HL-60 (cell line): ENCODE data around the gene PRTN3.

Experiments used
- DNase-seq, 2 experiments: peaks; one replicate each; pipeline ENCODE4 v3.0.0-alpha.2; 2010 to 2020; ENCODE audit warnings: low read depth in 1 of 2, low spot score in 1 of 2
- H3K27ac ChIP-seq: fragments of 250-450 bp; sonication (Bioruptor Pico); replicated peaks from 2 replicates; pipeline ENCODE4 v1.5.1; 2020; ENCODE audit warnings: mild to moderate bottlenecking, moderate library complexity
- H3K27me3 ChIP-seq: fragments of 250-450 bp; sonication (Bioruptor Pico); 2 replicates; pipeline ENCODE4 v1.5.1; 2021; ENCODE audit warnings: mild to moderate bottlenecking, moderate library complexity; ENCODE audit not compliant: insufficient read depth, poor library complexity, severe bottlenecking
- H3K4me3 ChIP-seq: replicated peaks from 2 replicates; pipeline ENCODE4 v1.5.1; 2011; ENCODE audit warnings: mild to moderate bottlenecking, control low read depth, low read length; ENCODE audit not compliant: insufficient read depth
- GABPA ChIP-seq: IDR thresholded peaks from 2 replicates; pipeline ENCODE4 v1.6.1; 2012; ENCODE audit warnings: low read depth
- POLR2AphosphoS5 ChIP-seq: IDR thresholded peaks from 2 replicates; pipeline ENCODE4 v1.6.1; 2012; ENCODE audit warnings: low read depth
- SPI1 ChIP-seq: IDR thresholded peaks from 2 replicates; pipeline ENCODE4 v1.6.1; 2012; ENCODE audit warnings: low read depth, mild to moderate bottlenecking, borderline replicate concordance
- TF ChIP-seq, protein P1 (sequence below): IDR thresholded peaks from one replicate; pipeline ENCODE4 v1.5.1; 2011; ENCODE audit warnings: low read length, control low read depth, inconsistent platforms; ENCODE audit not compliant: insufficient read depth
- TF ChIP-seq, protein P2 (sequence below): IDR thresholded peaks from 2 replicates; pipeline ENCODE4 v1.6.1; 2012; ENCODE audit warnings: low read depth; ENCODE audit not compliant: insufficient replicate concordance

PRTN3 gene

DNA sequence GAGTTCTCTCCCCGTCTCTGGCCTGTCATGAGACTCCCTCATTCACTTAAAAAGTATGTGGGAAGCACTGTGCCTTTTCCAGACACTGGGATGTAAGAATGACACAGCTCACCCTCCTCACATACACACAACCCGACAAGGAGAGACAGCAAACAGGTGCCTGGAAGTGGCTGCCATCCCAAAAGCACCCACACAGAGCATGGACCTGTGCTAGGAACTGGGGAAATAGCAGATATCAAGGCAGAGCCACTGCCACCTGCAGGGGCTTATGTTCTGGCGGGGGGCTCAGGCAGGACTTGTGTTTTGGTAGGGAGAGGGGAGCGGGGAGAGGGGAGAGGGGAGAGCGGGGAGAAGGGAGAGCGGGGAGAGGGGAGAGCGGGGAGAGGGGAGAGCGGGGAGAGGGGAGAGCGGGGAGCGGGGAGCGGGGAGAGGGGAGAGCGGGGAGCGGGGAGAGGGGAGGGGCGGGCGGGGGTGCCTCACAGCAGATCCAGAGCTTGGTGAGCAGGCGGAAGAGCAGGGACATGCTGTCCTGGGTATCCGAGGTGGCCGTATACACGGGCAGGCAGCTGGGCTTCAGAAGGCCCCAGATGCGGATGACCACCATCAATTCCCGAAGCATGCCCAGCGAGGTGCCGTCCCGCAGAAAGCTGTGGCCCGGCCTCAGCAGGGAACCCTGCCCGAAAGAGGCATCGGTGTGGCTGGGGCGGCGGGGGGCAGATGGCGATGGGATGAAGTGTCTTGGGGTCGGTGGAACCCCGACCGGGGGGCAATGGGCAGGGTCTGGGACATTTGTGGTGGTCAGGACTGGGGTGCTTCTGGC lies 30.9 kb downstream of the PRTN3 start:
- Histone ChIP-seq H3K27me3 (no peaks in the 10 kb centered on the region), H3K27ac (no peak overlapping the region), H3K4me3 (no peak overlapping the region)
- TF ChIP-seq SPI1 (no peak), GABPA (no peak), POLR2AphosphoS5 (no peak)
- TF ChIP-seq, protein P1, sequence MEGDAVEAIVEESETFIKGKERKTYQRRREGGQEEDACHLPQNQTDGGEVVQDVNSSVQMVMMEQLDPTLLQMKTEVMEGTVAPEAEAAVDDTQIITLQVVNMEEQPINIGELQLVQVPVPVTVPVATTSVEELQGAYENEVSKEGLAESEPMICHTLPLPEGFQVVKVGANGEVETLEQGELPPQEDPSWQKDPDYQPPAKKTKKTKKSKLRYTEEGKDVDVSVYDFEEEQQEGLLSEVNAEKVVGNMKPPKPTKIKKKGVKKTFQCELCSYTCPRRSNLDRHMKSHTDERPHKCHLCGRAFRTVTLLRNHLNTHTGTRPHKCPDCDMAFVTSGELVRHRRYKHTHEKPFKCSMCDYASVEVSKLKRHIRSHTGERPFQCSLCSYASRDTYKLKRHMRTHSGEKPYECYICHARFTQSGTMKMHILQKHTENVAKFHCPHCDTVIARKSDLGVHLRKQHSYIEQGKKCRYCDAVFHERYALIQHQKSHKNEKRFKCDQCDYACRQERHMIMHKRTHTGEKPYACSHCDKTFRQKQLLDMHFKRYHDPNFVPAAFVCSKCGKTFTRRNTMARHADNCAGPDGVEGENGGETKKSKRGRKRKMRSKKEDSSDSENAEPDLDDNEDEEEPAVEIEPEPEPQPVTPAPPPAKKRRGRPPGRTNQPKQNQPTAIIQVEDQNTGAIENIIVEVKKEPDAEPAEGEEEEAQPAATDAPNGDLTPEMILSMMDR = no peak
- TF ChIP-seq, protein P2, sequence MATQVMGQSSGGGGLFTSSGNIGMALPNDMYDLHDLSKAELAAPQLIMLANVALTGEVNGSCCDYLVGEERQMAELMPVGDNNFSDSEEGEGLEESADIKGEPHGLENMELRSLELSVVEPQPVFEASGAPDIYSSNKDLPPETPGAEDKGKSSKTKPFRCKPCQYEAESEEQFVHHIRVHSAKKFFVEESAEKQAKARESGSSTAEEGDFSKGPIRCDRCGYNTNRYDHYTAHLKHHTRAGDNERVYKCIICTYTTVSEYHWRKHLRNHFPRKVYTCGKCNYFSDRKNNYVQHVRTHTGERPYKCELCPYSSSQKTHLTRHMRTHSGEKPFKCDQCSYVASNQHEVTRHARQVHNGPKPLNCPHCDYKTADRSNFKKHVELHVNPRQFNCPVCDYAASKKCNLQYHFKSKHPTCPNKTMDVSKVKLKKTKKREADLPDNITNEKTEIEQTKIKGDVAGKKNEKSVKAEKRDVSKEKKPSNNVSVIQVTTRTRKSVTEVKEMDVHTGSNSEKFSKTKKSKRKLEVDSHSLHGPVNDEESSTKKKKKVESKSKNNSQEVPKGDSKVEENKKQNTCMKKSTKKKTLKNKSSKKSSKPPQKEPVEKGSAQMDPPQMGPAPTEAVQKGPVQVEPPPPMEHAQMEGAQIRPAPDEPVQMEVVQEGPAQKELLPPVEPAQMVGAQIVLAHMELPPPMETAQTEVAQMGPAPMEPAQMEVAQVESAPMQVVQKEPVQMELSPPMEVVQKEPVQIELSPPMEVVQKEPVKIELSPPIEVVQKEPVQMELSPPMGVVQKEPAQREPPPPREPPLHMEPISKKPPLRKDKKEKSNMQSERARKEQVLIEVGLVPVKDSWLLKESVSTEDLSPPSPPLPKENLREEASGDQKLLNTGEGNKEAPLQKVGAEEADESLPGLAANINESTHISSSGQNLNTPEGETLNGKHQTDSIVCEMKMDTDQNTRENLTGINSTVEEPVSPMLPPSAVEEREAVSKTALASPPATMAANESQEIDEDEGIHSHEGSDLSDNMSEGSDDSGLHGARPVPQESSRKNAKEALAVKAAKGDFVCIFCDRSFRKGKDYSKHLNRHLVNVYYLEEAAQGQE = no peak
- no peak for DNase-seq

DNA sequence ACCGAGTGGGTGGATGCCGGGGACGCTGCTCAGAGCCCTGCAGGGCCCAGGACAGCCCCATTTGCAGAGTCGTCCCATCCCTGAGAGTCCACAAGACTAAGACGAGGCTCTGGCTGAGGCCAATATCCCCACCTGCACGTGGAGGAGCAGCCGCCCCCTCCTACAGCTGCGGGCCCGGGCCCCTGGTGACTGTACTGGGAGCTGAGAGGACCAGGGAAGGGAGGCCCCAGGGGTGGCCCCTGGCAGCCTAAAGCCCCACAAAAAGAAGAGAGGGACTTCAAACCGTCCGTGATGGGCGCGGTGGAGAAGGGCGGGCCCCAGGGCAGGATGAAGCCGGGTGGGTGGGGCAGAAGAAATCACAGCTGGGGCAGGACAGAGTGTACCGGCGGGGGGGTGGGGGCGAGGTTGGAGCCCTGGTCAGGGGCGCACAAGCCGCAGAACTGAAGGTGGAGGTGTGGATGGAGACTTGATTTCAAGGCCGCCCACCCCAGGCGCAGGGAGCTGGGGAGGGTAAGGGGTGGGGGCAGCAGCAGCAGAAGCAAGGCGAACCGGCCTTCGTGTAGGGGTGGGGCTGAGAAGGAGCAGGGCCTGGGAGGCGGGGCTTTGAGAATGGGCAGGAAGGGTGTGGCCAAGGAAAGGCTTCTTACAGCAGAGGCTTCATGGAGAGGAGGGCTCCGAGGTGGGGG lies 31.6 kb downstream of the PRTN3 start:
- TF ChIP-seq GABPA (no peak), SPI1 (no peak), POLR2AphosphoS5 (no peak)
- TF ChIP-seq, protein P1 = no peak
- TF ChIP-seq, protein P2 = no peak
- Histone ChIP-seq H3K27ac (no peak overlapping the region), H3K4me3 (no peak overlapping the region), H3K27me3 (no peaks in the 10 kb centered on the region)
- DNase-seq = peak in 1 of 2 experiments; percentile 37

DNA sequence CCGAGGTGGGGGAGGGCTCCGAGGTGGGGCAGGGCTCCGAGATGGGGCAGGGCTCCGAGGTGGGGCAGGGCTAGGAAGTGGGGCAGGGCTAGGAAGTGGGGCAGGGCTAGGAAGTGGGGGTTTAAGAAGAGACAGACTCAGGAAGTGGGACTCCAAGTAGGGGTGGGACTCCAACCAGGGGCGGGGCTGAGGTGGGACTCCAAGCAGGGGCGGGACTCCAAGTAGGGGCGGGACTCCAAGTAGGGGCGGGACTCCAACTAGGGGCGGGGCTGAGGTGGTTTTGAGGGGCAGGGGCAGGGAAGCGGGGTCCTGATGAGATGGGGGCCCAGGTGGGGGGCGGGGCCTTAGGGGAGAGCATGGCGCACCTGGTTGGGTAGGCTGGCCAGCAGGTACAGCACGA lies 32.3 kb downstream of the PRTN3 start:
- TF ChIP-seq POLR2AphosphoS5 = no peak
- TF ChIP-seq, protein P2 = no peak
- no peak for TF ChIP-seq SPI1
- TF ChIP-seq, protein P1 = no peak
- TF ChIP-seq GABPA = no peak
- Histone ChIP-seq H3K27me3 (no peaks in the 10 kb centered on the region), H3K27ac (no peak overlapping the region), H3K4me3 (no peak overlapping the region)
- peak in 1 of 2 experiments; percentile 23 for DNase-seq
